Erythroblast (primary cell): Measurements from ENCODE around the gene CAPN15.
"Not testable (repeated sequence)": the region's sequence is repeated elsewhere in the genome, so short reads cannot be mapped to it uniquely, and the experiment has no call there.

Experiments
- GATA1 ChIP-seq: IDR thresholded peaks from 2 replicates; pipeline ENCODE4 v1.6.1; 2011; ENCODE audit warnings: low read depth, mild to moderate bottlenecking, control low read depth, low read length, moderate library complexity
- POLR2A ChIP-seq: IDR thresholded peaks from 2 replicates; pipeline ENCODE4 v1.6.1; 2011; ENCODE audit warnings: mild to moderate bottlenecking, low read length

DNA sequence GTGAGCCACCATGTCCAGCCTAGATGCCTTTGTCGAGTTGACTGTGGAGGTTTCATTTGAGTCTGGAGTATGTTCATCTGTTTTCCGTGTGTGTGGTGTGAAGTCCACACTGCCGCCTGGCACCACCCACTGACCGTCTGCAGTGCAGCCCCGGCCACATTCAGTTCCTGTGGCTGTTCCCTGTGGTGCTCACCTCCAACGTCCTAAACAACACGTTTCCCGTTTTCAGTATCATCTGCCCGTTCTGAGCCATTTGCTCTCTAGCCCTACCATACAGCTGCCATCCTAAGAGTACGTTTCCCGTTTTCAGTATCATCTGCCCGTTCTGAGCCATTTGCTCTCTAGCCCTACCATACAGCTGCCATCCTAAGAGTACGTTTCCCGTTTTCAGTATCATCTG, 20.0 kb upstream of the CAPN15 start:
- not testable (repeated sequence) for TF ChIP-seq POLR2A, GATA1
